ENCODE measurements around the gene SUCLG1.
"Not testable (repeated sequence)": the region's sequence is repeated elsewhere in the genome, so short reads cannot be mapped to it uniquely, and the experiment has no call there.

The SUCLG1 gene

GRCh38 chr2:84472856-84473565, 13.9 kb upstream of the SUCLG1 start:
- no peak for TF ChIP-seq TAF1 (IDR thresholded peaks at IDR 0.05; ENCODE audit: low read depth, low read length)
- no peak for FAIRE-seq
- no peak for DNase-seq (ENCODE audit: insufficient read length, low spot score)

- DNase-seq (ENCODE audit: insufficient read length, low spot score); FAIRE-seq: not testable (repeated sequence)
Measured at GRCh38 chr2:84472423-84472822, 13.3 kb upstream of the SUCLG1 start.

GRCh38 chr2:84467389-84467788, 8.3 kb upstream of the SUCLG1 start:
- FAIRE-seq (no peak), DNase-seq (ENCODE audit: insufficient read length, low spot score) (no peak)
- TF ChIP-seq POU2F2 (IDR thresholded peaks at IDR 0.05; ENCODE audit: low read depth, low read length) = no peak
- TF ChIP-seq POLR2AphosphoS5 (IDR thresholded peaks at IDR 0.05; ENCODE audit: low read depth, low read length) = no peak
- TF ChIP-seq PAX5 (IDR thresholded peaks at IDR 0.05; ENCODE audit: insufficient read depth, low read length, severe bottlenecking) = no peak
- TF ChIP-seq POLR2A (IDR thresholded peaks at IDR 0.05; ENCODE audit: low read depth, low read length) = no peak
- TF ChIP-seq SPI1 (IDR thresholded peaks at IDR 0.05; ENCODE audit: low read depth, low read length) = no peak
- no peak for TF ChIP-seq TAF1 (IDR thresholded peaks at IDR 0.05; ENCODE audit: low read depth, low read length)

GRCh38 chr2:84461310-84461709, 2.2 kb upstream of the SUCLG1 start:
- FAIRE-seq (no peak), DNase-seq (ENCODE audit: insufficient read length, low spot score) (no peak)
- TF ChIP-seq POU2F2 (IDR thresholded peaks at IDR 0.05; ENCODE audit: low read depth, low read length) (no peak), POLR2AphosphoS5 (IDR thresholded peaks at IDR 0.05; ENCODE audit: low read depth, low read length) (no peak), POLR2A (IDR thresholded peaks at IDR 0.05; ENCODE audit: low read depth, low read length) (no peak), PAX5 (IDR thresholded peaks at IDR 0.05; ENCODE audit: insufficient read depth, low read length, severe bottlenecking) (no peak), SPI1 (IDR thresholded peaks at IDR 0.05; ENCODE audit: low read depth, low read length) (no peak), TAF1 (IDR thresholded peaks at IDR 0.05; ENCODE audit: low read depth, low read length) (no peak)

GRCh38 chr2:84460670-84461069, 1.6 kb upstream of the SUCLG1 start:
- no peak for FAIRE-seq

GRCh38 chr2:84459944-84460429, 907 bp upstream of the SUCLG1 start:
- FAIRE-seq (no peak), DNase-seq (ENCODE audit: insufficient read length, low spot score) (no peak)
- TF ChIP-seq POLR2A (IDR thresholded peaks at IDR 0.05; ENCODE audit: low read depth, low read length) (no peak), PAX5 (IDR thresholded peaks at IDR 0.05; ENCODE audit: insufficient read depth, low read length, severe bottlenecking) (no peak), POU2F2 (IDR thresholded peaks at IDR 0.05; ENCODE audit: low read depth, low read length) (no peak), TAF1 (IDR thresholded peaks at IDR 0.05; ENCODE audit: low read depth, low read length) (no peak), SPI1 (IDR thresholded peaks at IDR 0.05; ENCODE audit: low read depth, low read length) (no peak), POLR2AphosphoS5 (IDR thresholded peaks at IDR 0.05; ENCODE audit: low read depth, low read length) (no peak)

More at GRCh38 chr2:84460670-84461069, 1.6 kb upstream of the SUCLG1 start:
- TF ChIP-seq SPI1 (IDR thresholded peaks at IDR 0.05; ENCODE audit: low read depth, low read length) (no peak), TAF1 (IDR thresholded peaks at IDR 0.05; ENCODE audit: low read depth, low read length) (no peak), POU2F2 (IDR thresholded peaks at IDR 0.05; ENCODE audit: low read depth, low read length) (no peak), POLR2AphosphoS5 (IDR thresholded peaks at IDR 0.05; ENCODE audit: low read depth, low read length) (no peak), PAX5 (IDR thresholded peaks at IDR 0.05; ENCODE audit: insufficient read depth, low read length, severe bottlenecking) (no peak), POLR2A (IDR thresholded peaks at IDR 0.05; ENCODE audit: low read depth, low read length) (no peak)
- no peak for DNase-seq (ENCODE audit: insufficient read length, low spot score)

GRCh38 chr2:84458551-84459017, 496 bp downstream of the SUCLG1 start:
- FAIRE-seq (no peak), DNase-seq (ENCODE audit: insufficient read length, low spot score) (no peak)
- TF ChIP-seq SPI1 (IDR thresholded peaks at IDR 0.05; ENCODE audit: low read depth, low read length) (no peak), POU2F2 (IDR thresholded peaks at IDR 0.05; ENCODE audit: low read depth, low read length) (no peak), POLR2A (IDR thresholded peaks at IDR 0.05; ENCODE audit: low read depth, low read length) (no peak), PAX5 (IDR thresholded peaks at IDR 0.05; ENCODE audit: insufficient read depth, low read length, severe bottlenecking) (no peak), TAF1 (IDR thresholded peaks at IDR 0.05; ENCODE audit: low read depth, low read length) (no peak), POLR2AphosphoS5 (IDR thresholded peaks at IDR 0.05; ENCODE audit: low read depth, low read length) (no peak)

- TF ChIP-seq SPI1 (IDR thresholded peaks at IDR 0.05; ENCODE audit: low read depth, low read length) (no peak), PAX5 (IDR thresholded peaks at IDR 0.05; ENCODE audit: insufficient read depth, low read length, severe bottlenecking) (no peak), POLR2A (IDR thresholded peaks at IDR 0.05; ENCODE audit: low read depth, low read length) (no peak), TAF1 (IDR thresholded peaks at IDR 0.05; ENCODE audit: low read depth, low read length) (no peak), POU2F2 (IDR thresholded peaks at IDR 0.05; ENCODE audit: low read depth, low read length) (no peak), POLR2AphosphoS5 (IDR thresholded peaks at IDR 0.05; ENCODE audit: low read depth, low read length) (no peak)
- no peak for DNase-seq (ENCODE audit: insufficient read length, low spot score)
- FAIRE-seq = no peak
Measured at GRCh38 chr2:84457686-84458085, 1.4 kb downstream of the SUCLG1 start.

- TF ChIP-seq TAF1 (IDR thresholded peaks at IDR 0.05; ENCODE audit: low read depth, low read length) = no peak
- no peak for TF ChIP-seq POU2F2 (IDR thresholded peaks at IDR 0.05; ENCODE audit: low read depth, low read length)
- TF ChIP-seq POLR2A (IDR thresholded peaks at IDR 0.05; ENCODE audit: low read depth, low read length) = no peak
- no peak for TF ChIP-seq POLR2AphosphoS5 (IDR thresholded peaks at IDR 0.05; ENCODE audit: low read depth, low read length)
- no peak for DNase-seq (ENCODE audit: insufficient read length, low spot score)
- FAIRE-seq = no peak
Measured at GRCh38 chr2:84456156-84456555, 2.9 kb downstream of the SUCLG1 start.

- no peak for TF ChIP-seq POLR2A (IDR thresholded peaks at IDR 0.05; ENCODE audit: low read depth, low read length)
- no peak for TF ChIP-seq POLR2AphosphoS5 (IDR thresholded peaks at IDR 0.05; ENCODE audit: low read depth, low read length)
- TF ChIP-seq PAX5 (IDR thresholded peaks at IDR 0.05; ENCODE audit: insufficient read depth, low read length, severe bottlenecking) = no peak
- no peak for TF ChIP-seq POU2F2 (IDR thresholded peaks at IDR 0.05; ENCODE audit: low read depth, low read length)
- no peak for TF ChIP-seq SPI1 (IDR thresholded peaks at IDR 0.05; ENCODE audit: low read depth, low read length)
- TF ChIP-seq TAF1 (IDR thresholded peaks at IDR 0.05; ENCODE audit: low read depth, low read length) = no peak
- FAIRE-seq (no peak), DNase-seq (ENCODE audit: insufficient read length, low spot score) (no peak)
Measured at GRCh38 chr2:84454581-84454980, 4.5 kb downstream of the SUCLG1 start.

Data from GM12891 (cell line).